Measurements from ENCODE around the gene CARHSP1. TPM values are rescaled to one million over a fixed set of nuclear protein-coding genes. Genes with fewer than 3 reads are reported as not detected.

CARHSP1 gene
- total and polyA plus RNA-seq, 9 of the 15 experiments (the other 6 are each of a cell fraction or from before 2014, with no cell fraction given): 5.8 to 114 (median 41.1) TPM

DNA sequence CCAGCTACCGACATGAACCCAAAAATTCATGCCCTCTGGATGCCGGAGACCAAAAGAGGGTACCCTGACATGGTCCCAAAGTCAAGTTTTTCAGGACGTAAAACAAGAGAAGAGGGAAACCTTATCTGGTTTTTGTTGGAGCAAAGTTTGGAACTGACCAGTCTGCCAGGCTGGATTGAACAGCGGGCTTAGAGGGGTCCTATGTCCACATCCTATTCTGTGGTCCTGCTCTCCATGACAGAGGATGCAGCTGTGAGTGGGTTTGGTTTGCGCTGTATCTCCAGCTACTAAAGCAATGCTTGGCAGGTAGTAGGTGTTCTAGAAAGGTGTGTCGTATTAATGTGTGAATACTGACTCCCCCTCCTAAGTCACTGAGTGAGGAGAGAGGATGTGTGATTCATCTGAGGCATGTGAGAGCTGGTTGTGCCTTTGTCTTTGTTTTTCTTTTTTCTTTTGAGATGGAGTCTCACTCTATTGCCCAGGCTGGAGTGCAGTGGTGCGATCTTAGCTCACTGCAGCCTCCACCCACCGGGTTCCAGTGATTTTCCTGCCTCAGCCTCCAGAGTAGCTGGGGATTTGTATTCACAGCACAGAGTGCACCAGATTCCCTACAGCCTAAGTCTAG lies 40.2 kb downstream of the CARHSP1 start (continued):
- TF ChIP-seq MGA (IDR thresholded peaks at IDR 0.05) (no peak), ZNF764 (CRISPR knock-in tag; IDR thresholded peaks at IDR 0.05; ENCODE audit: low read depth) (no peak), EP400 (IDR thresholded peaks at IDR 0.05) (no peak), HDAC8 (tag; IDR thresholded peaks at IDR 0.05) (no peak), CHCHD3 (CRISPR knock-in tag; IDR thresholded peaks at IDR 0.05) (no peak), NFATC3 (IDR thresholded peaks at IDR 0.05) (no peak), GATAD2A (IDR thresholded peaks at IDR 0.05) (no peak), TCF7L2 (IDR thresholded peaks at IDR 0.05; ENCODE audit: low read depth, low read length) (no peak)

Data from K562 (cell line).